GM12864 (cell line): ENCODE measurements around the gene KIF23.
A peak's percentile ranks its signal among the peaks of the same experiment; 100 is the strongest.

Experiments
- DNase-seq: peaks from one replicate; pipeline ENCODE4 v3.0.0-alpha.2; 2011; ENCODE audit warnings: low read depth
- H3K4me3 ChIP-seq: 2 replicates; pipeline ENCODE4 v1.5.1; 2011; ENCODE audit warnings: mild to moderate bottlenecking, low read depth, low read length, control low read depth
- CTCF ChIP-seq: IDR thresholded peaks from 2 replicates; pipeline ENCODE4 v1.5.1; 2011; ENCODE audit warnings: low read depth, mild to moderate bottlenecking, moderate library complexity, low read length, control low read depth, inconsistent platforms; ENCODE audit errors: missing control alignments

KIF23 gene

GRCh38 chr15:69457304-69458280, 43.4 kb downstream of the KIF23 start:
- H3K4me3 ChIP-seq: no peak overlapping the region
- DNase-seq: no peak
- TF ChIP-seq CTCF: no peak

- TF ChIP-seq CTCF: no peak
- DNase-seq: no peak
- H3K4me3 ChIP-seq: no peak overlapping the region
These were observed 44.9 kb downstream of the KIF23 start for GRCh38 chr15:69459066-69459465.

GRCh38 chr15:69460481-69460880, 46.3 kb downstream of the KIF23 start:
- TF ChIP-seq CTCF: no peak
- H3K4me3 ChIP-seq: no peak overlapping the region
- DNase-seq: no peak

GRCh38 chr15:69462030-69462492, 47.9 kb downstream of the KIF23 start:
- H3K4me3 ChIP-seq: peak overlapping the region; percentile 57
- DNase-seq: no peak
- no peak for TF ChIP-seq CTCF

- H3K4me3 ChIP-seq: peak overlapping the region; percentile 57
- TF ChIP-seq CTCF: peak; percentile 90
- peak; percentile 88 for DNase-seq
These were observed 48.5 kb downstream of the KIF23 start for GRCh38 chr15:69462493-69463181.

- H3K4me3 ChIP-seq: peak overlapping the region; percentile 57
- TF ChIP-seq CTCF: no peak
- DNase-seq: no peak
These were observed 49.1 kb downstream of the KIF23 start for GRCh38 chr15:69463182-69463756.
